NCI-H187 (cell line): ENCODE measurements around the gene KLHL15.
"Not testable (repeated sequence)": the region's sequence is repeated elsewhere in the genome, so short reads cannot be mapped to it uniquely, and the experiment has no call there.

Experiments
- DNase-seq, 2 experiments: peaks; one replicate each; lab custom pipeline; 2025; lab: John Stamatoyannopoulos, UW

KLHL15 gene

DNA sequence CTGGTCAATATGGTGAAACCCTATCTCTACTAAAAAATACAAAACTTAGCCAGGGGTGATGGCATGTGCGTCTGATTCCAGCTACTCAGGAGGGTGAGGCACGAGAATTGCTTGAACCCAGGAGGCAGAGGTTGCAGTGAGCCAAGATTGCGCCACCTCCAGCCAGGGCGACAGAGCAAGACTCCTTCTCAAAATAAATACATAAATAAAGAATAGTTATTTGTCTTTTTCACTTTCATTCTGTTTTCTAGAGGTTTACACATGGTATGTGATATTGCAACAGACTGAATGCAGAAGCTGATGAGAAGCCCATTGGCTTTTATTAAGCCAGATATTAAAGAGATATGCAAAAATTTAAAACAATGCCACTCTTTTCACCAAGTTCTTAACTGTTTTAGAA, 8.2 kb downstream of the KLHL15 start:
- DNase-seq = no peak

DNA sequence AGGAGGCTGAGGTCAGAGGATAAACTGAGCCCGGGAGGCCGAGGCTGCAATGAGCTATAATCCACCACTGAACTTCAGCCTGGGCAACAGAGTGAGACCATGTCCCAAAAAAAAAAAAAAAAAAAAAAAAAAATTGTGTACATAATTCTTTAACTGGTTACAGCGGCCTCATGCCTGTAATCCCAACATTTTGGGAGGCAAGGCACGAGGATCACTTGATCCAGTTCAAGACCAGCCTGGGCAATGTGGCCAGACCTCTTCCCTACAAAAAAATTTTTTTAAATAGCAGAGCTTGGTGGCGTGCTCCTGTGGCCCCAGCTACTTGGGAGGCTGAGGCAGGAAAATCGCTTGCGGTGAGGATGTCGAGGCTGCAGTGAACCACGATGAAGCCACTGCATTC, 9.3 kb downstream of the KLHL15 start:
- no peak for DNase-seq

GRCh38 chrX:24014388-24015018, 12.5 kb downstream of the KLHL15 start:
- DNase-seq = no peak

- no peak for DNase-seq
These were observed 14.7 kb downstream of the KLHL15 start for GRCh38 chrX:24012266-24012665.

DNA sequence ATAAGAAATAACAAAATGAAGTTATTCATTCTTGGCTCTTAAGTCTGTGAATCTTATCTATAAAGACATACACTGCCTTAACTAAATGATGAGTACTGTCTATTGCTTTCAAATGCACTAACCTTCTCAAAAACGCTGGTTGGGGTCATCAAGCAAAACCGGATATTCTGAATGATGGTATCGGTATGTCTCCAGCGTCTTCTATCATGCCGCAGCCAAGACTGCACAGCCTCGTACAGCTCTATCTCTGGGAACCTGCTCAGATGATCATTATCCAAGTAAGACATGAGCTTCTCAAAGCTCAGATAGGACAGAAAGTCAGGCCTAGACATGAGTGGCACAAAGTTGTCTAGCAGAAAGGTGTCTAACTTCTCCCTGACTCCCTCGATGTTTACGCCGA, 21.1 kb downstream of the KLHL15 start:
- DNase-seq = no peak

GRCh38 chrX:24005028-24005427, 22.0 kb downstream of the KLHL15 start:
- DNase-seq = no peak

GRCh38 chrX:24002792-24003191, 24.2 kb downstream of the KLHL15 start:
- no peak for DNase-seq

- DNase-seq = no peak
These were observed 24.8 kb downstream of the KLHL15 start for GRCh38 chrX:24002167-24002566.

- no peak for DNase-seq
These were observed 27.3 kb downstream of the KLHL15 start for GRCh38 chrX:23999671-24000070.

GRCh38 chrX:23993012-23993633, 33.9 kb downstream of the KLHL15 start:
- no peak for DNase-seq

GRCh38 chrX:23992431-23992830, 34.6 kb downstream of the KLHL15 start:
- DNase-seq = no peak

DNA sequence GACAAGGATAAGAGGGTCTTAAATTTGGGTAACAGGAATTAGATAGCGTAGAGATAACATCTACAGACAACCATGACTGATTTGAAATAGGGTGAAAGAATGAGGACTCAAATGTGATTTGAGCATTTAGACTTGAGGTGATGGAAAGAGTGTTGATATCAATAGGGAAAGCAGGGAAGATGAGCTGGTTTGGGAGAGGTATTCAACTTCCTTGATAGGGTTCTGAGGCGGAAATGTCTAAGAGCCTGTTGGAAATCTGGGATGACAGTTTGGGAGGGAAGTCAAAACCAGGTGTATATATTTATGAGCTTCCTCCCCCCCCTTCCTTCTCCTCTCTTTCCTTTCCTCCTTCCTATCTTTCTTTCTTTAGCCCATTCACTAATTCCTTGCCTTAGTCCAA, 36.5 kb downstream of the KLHL15 start:
- no peak for DNase-seq

GRCh38 chrX:23989689-23990088, 37.3 kb downstream of the KLHL15 start:
- DNase-seq = no peak

DNA sequence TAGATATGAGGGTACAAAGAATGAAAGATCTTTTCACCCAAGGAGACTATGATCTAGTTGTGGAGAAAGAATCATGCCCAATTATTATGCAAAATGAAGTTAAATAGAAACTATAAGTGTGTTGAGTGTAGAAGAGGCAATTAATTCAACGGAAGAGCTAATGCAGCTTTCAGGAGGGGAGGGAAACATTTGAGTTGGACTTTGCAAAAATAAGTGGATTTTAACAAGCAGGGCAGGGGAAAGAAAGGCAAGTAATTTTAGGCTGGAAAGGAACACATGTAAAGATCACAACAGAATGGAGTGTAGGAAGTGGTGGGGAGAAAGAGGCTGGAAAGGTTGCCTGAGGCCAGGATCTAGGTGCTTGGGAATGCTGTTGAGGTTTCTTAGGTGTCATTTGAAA, 44.1 kb downstream of the KLHL15 start:
- DNase-seq = no peak

- DNase-seq = no peak
These were observed 45.3 kb downstream of the KLHL15 start for GRCh38 chrX:23981711-23982110.

- DNase-seq = no peak
These were observed 45.8 kb downstream of the KLHL15 start for GRCh38 chrX:23981222-23981621.

DNA sequence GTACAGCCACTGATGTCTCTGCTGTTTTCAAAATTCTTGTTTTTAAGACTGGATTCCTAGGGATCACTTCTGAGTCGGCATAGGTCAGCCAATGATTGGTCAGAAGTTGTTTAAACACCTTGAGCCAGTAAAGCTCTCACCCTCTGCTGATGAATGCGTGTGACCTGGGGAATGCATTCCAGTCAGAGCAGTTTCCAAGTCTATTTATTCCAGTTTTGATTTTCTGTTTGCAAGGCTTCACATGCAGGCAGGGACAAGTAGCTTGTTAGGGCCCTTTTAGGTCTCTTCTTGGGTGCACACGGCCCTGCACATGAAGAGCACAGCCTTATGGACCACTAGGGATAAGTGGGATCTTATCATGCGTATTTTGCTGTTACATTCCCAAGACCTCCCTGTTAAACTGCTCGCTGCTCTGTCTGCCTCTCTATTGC, 47.0 kb downstream of the KLHL15 start:
- DNase-seq = no peak

GRCh38 chrX:23978491-23978890, 48.5 kb downstream of the KLHL15 start:
- no peak for DNase-seq

- DNase-seq = not testable (repeated sequence)
These were observed 61.4 kb downstream of the KLHL15 start for GRCh38 chrX:23965630-23966029.

DNA sequence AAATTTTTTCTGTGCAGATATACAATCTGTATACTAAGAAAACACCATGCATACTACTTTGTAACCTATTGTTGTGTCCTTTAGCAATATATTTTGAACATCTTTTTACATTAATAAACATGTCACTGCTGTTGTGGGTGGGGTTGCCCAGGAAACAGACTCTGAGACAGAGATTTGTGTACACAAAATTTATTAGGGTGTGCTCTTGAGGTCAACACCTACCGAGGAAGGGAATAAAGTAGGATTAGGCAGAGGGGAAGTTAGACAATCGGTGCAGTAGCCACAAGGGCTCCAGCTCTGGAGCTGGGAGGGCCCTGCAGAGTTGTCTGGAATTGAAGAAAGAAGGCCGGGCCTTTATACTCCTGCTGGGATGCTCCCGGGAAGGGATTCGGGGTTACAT, 62.8 kb downstream of the KLHL15 start:
- DNase-seq = no peak

- no peak for DNase-seq
These were observed 67.2 kb downstream of the KLHL15 start for GRCh38 chrX:23959781-23960180.

DNA sequence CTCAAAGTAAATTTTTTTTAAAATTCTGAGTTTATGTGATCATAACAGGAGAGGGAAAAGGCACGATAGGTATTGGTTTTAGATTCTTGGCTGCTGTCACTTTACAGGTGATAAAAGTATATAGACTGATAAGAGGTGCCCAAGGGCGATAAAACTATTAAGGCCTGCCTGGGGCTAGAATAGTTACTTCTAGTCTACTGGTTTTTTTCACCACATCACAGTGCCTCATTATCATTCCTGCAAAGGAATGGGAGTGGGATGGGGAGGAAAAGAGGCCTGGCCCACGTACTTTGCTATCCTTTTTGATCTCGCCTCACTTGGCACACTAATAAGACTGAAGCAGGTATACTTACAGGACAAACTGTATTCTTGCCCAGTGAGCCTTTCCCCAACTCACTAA, 72.6 kb downstream of the KLHL15 start:
- DNase-seq = no peak

DNA sequence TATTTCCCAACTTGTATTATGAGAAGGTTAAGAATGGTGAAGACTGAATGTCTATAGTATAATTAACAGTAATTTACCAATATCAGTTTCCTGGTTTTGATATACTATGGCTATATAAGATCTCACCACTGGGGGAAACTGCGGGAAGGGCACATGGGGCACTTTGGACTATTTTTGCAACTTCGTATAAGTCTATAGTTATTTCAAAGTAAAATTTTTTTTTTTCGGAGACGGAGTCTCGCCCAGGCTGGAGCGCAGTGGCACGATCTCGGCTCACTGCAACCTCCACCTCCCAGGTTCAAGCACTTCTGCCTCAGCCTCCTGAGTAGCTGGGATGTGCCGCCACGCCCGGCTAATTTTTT, 73.1 kb downstream of the KLHL15 start:
- no peak for DNase-seq
